Measurements from ENCODE around the gene PRKAR1B.

Gene PRKAR1B

DNA sequence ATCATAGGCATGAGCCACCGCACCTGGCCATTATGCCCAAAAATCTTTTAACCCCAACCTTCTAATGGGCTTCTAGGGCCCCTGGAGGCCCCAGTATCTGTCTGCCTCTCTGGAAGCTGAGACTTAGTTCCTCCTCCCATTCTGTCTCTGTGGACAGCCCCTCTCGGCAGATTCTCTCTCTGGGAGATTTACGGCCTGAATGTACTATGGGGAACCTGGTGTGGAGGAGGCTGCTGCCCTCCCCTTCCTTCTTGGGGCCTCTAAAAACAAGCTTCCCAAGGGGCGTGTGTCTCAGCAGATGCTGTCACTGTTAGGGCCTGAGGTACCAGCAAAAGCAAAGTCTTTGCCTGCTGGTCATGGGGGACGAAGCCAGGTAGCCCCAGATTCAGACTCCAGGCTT is 35.8 kb upstream of the PRKAR1B start:
- TF ChIP-seq, protein P1, sequence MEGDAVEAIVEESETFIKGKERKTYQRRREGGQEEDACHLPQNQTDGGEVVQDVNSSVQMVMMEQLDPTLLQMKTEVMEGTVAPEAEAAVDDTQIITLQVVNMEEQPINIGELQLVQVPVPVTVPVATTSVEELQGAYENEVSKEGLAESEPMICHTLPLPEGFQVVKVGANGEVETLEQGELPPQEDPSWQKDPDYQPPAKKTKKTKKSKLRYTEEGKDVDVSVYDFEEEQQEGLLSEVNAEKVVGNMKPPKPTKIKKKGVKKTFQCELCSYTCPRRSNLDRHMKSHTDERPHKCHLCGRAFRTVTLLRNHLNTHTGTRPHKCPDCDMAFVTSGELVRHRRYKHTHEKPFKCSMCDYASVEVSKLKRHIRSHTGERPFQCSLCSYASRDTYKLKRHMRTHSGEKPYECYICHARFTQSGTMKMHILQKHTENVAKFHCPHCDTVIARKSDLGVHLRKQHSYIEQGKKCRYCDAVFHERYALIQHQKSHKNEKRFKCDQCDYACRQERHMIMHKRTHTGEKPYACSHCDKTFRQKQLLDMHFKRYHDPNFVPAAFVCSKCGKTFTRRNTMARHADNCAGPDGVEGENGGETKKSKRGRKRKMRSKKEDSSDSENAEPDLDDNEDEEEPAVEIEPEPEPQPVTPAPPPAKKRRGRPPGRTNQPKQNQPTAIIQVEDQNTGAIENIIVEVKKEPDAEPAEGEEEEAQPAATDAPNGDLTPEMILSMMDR (conservative IDR thresholded peaks at IDR 0.05; ENCODE audit: low read length): no peak
- no peak for TF ChIP-seq EZH2phosphoT487 (IDR thresholded peaks at IDR 0.05; ENCODE audit: borderline replicate concordance)
- no peaks in the 10 kb centered on the region for H3F3A ChIP-seq (ENCODE audit: low read depth)
- no peaks in the 10 kb centered on the region for H3K27me3 ChIP-seq (ENCODE audit: insufficient read depth, low read length, poor library complexity, severe bottlenecking)
- H3K4me3 ChIP-seq (ENCODE audit: low read length, poor library complexity, severe bottlenecking): no peak overlapping the region
- H3K4me1 ChIP-seq (ENCODE audit: insufficient read depth, low read length, poor library complexity, severe bottlenecking): no peaks in the 10 kb centered on the region
- no peak overlapping the region for H3K4me2 ChIP-seq (ENCODE audit: low read depth, low read length, poor library complexity, severe bottlenecking)
- H3K79me2 ChIP-seq (ENCODE audit: insufficient read depth, low read length): no peaks in the 10 kb centered on the region
- no peak overlapping the region for H2AFZ ChIP-seq (ENCODE audit: low read length)
- H3K9me2 ChIP-seq (replicated peaks; ENCODE audit: low read depth, low read length): no peaks in the 10 kb centered on the region
- H3K36me3 ChIP-seq (ENCODE audit: insufficient read depth, low read length): peaks cover 45% of the 10 kb centered on the region; the same call in 1 of the 2 replicates
- no peaks in the 10 kb centered on the region for H4K20me1 ChIP-seq (ENCODE audit: insufficient read depth, low read length, poor library complexity, severe bottlenecking)
- H3K9me3 ChIP-seq (ENCODE audit: insufficient read depth, low read depth, low read length): no peaks in the 10 kb centered on the region
- H3K9ac ChIP-seq (ENCODE audit: low read depth, low read length, poor library complexity, severe bottlenecking): no peak overlapping the region

DNA sequence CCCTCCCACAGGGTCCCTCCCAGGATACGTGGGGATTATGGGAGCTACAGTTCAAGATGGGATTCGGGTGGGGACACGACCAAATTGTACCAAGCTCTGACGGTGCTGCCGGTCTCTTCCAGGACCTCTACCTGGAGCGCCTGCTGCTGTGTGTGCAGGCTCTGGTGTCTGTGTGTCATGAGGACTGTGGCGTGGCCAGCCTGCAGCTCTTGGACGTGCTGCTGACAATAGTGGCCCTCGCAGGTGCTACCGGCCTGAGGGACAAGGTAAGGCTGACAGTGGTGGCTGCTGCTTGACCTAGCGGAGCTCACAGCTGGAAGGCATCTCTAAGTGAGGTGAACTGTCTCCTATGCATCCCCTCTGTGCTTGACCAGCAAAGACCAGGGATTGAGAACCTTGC is 34.5 kb upstream of the PRKAR1B start:
- Histone ChIP-seq H3K4me1 (ENCODE audit: insufficient read depth, low read length, poor library complexity, severe bottlenecking) (no peaks in the 10 kb centered on the region), H3K36me3 (ENCODE audit: insufficient read depth, low read length) (peaks cover 58% of the 10 kb centered on the region; the same call in 1 of the 2 replicates), H3K79me2 (ENCODE audit: insufficient read depth, low read length) (no peaks in the 10 kb centered on the region), H4K20me1 (ENCODE audit: insufficient read depth, low read length, poor library complexity, severe bottlenecking) (no peaks in the 10 kb centered on the region), H3F3A (ENCODE audit: low read depth) (no peaks in the 10 kb centered on the region), H3K9me3 (ENCODE audit: insufficient read depth, low read depth, low read length) (no peaks in the 10 kb centered on the region), H2AFZ (ENCODE audit: low read length) (no peak overlapping the region), H3K9me2 (replicated peaks; ENCODE audit: low read depth, low read length) (no peaks in the 10 kb centered on the region), H3K4me2 (ENCODE audit: low read depth, low read length, poor library complexity, severe bottlenecking) (no peak overlapping the region), H3K9ac (ENCODE audit: low read depth, low read length, poor library complexity, severe bottlenecking) (no peak overlapping the region), H3K4me3 (ENCODE audit: low read length, poor library complexity, severe bottlenecking) (no peak overlapping the region), H3K27me3 (ENCODE audit: insufficient read depth, low read length, poor library complexity, severe bottlenecking) (no peaks in the 10 kb centered on the region)
- TF ChIP-seq, protein P1 (conservative IDR thresholded peaks at IDR 0.05; ENCODE audit: low read length): no peak
- no peak for TF ChIP-seq EZH2phosphoT487 (IDR thresholded peaks at IDR 0.05; ENCODE audit: borderline replicate concordance)

DNA sequence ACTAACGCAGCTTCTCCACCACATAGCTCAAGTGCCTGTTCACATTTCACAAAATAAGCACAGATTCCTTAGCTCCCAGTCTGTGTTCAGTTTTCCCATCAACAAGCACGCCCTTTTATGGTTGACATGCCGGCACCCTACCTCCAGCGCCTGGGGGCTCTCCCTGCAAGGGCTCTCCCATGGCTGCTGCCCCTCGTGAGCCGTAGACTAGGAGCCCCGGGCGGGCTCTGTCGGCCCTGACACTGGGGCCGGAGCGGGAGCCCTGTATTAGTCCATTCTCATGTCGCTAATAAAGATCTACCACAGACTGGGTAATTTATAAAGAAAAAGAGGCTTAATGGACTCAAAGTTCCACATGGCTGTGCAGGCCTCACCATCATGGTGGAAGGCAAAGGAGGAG is 34.0 kb upstream of the PRKAR1B start:
- H2AFZ ChIP-seq (ENCODE audit: low read length): no peak overlapping the region
- H3K36me3 ChIP-seq (ENCODE audit: insufficient read depth, low read length): peaks cover 57% of the 10 kb centered on the region; the same call in 1 of the 2 replicates
- H4K20me1 ChIP-seq (ENCODE audit: insufficient read depth, low read length, poor library complexity, severe bottlenecking): no peaks in the 10 kb centered on the region
- H3F3A ChIP-seq (ENCODE audit: low read depth): no peaks in the 10 kb centered on the region
- H3K9ac ChIP-seq (ENCODE audit: low read depth, low read length, poor library complexity, severe bottlenecking): no peak overlapping the region
- no peak overlapping the region for H3K4me3 ChIP-seq (ENCODE audit: low read length, poor library complexity, severe bottlenecking)
- H3K79me2 ChIP-seq (ENCODE audit: insufficient read depth, low read length): no peaks in the 10 kb centered on the region
- H3K4me1 ChIP-seq (ENCODE audit: insufficient read depth, low read length, poor library complexity, severe bottlenecking): no peaks in the 10 kb centered on the region
- no peaks in the 10 kb centered on the region for H3K27me3 ChIP-seq (ENCODE audit: insufficient read depth, low read length, poor library complexity, severe bottlenecking)
- no peaks in the 10 kb centered on the region for H3K9me3 ChIP-seq (ENCODE audit: insufficient read depth, low read depth, low read length)
- no peak overlapping the region for H3K4me2 ChIP-seq (ENCODE audit: low read depth, low read length, poor library complexity, severe bottlenecking)
- H3K9me2 ChIP-seq (replicated peaks; ENCODE audit: low read depth, low read length): no peaks in the 10 kb centered on the region
- TF ChIP-seq, protein P1 (conservative IDR thresholded peaks at IDR 0.05; ENCODE audit: low read length): no peak

Measured in Loucy (cell line).